ENCODE results near the gene ACTR5. TPM values are rescaled to one million over a fixed set of nuclear protein-coding genes. Genes with fewer than 3 reads are reported as not detected.
A peak's percentile ranks its signal among the peaks of the same experiment; 100 is the strongest.

The ACTR5 gene
- total RNA-seq, 1 experiment from 2014 or later: 14.1 TPM

GRCh38 chr20:38700141-38700540 lies 48.1 kb upstream of the ACTR5 start:
- no peak overlapping the region for H3K23ac ChIP-seq (ENCODE audit: insufficient read length, low read depth, low read length)
- no peak overlapping the region for H2AFZ ChIP-seq (ENCODE audit: low read length)
- no peak overlapping the region for H3T11ph ChIP-seq (ENCODE audit: low read length)
- H3K56ac ChIP-seq (ENCODE audit: insufficient read length, low read depth, low read length): no peak overlapping the region
- no peak overlapping the region for H2BK5ac ChIP-seq (ENCODE audit: insufficient read length, low read length)
- peak; percentile 52 for DNase-seq
- H2BK15ac ChIP-seq (ENCODE audit: low read depth, low read length): no peak overlapping the region
- H3K9ac ChIP-seq (ENCODE audit: extremely low read depth, insufficient read length, low read length): no peak overlapping the region
- no peaks in the 10 kb centered on the region for H3K23me2 ChIP-seq (ENCODE audit: insufficient read length, low read depth, low read length, poor library complexity, severe bottlenecking)
- no peak overlapping the region for H3K14ac ChIP-seq (ENCODE audit: insufficient read depth, low read length)
- H3K9me3 Mint-ChIP-seq: no peaks in the 10 kb centered on the region
- WGBS (ENCODE audit: extremely low coverage, insufficient read length, low lambda C conversion rate): no CpG with 5 or more reads among the region's 4 CpGs
- no peak overlapping the region for H3K4me3 Mint-ChIP-seq
- no peaks in the 10 kb centered on the region for H3K9me3 ChIP-seq (ENCODE audit: control insufficient read depth, low read depth, low read length)
- H3K36me3 Mint-ChIP-seq (ENCODE audit: insufficient read depth in 1 of 3, low read depth in 3 of 3): no peaks in the 10 kb centered on the region
- peaks cover 53% of the 10 kb centered on the region for H3K27me3 Mint-ChIP-seq (ENCODE audit: low read depth)
- peaks cover 4 to 7% of the 10 kb centered on the region in 2 experiments; a peak in 3 of 4 replicates for H3K4me1 Mint-ChIP-seq
- H2BK20ac ChIP-seq (ENCODE audit: low read depth, low read length, poor library complexity, severe bottlenecking): no peak overlapping the region
- no peak overlapping the region for H4K8ac ChIP-seq (replicated peaks; ENCODE audit: insufficient read length, low read depth, low read length)
- H3K4me2 ChIP-seq (ENCODE audit: insufficient read depth, insufficient read length, low read length): no peak overlapping the region
- no peak overlapping the region for H3K4ac ChIP-seq (ENCODE audit: low read depth, low read length)
- peak overlapping the region; percentile 22 for H4K91ac ChIP-seq (ENCODE audit: insufficient read length, low read depth, low read length)
- H3K27me3 ChIP-seq (ENCODE audit: insufficient read depth, low read length): no peaks in the 10 kb centered on the region
- no peak overlapping the region for H2BK120ac ChIP-seq (ENCODE audit: low read depth, low read length, poor library complexity, severe bottlenecking)
- no peaks in the 10 kb centered on the region; the same call in 1 of the 2 replicates for H3K4me1 ChIP-seq (ENCODE audit: insufficient read depth, low read length)
- no peaks in the 10 kb centered on the region for H3K79me1 ChIP-seq (ENCODE audit: insufficient read depth, low read depth, low read length, poor library complexity, severe bottlenecking)
- H3K18ac ChIP-seq (ENCODE audit: insufficient read length, low read depth, low read length): no peak overlapping the region
- H2AK5ac ChIP-seq (ENCODE audit: insufficient read length, low read length): no peak overlapping the region
- no peak overlapping the region for H2BK12ac ChIP-seq (ENCODE audit: insufficient read length, low read depth, low read length)
- H3K27ac ChIP-seq (ENCODE audit: insufficient read length, low read depth, low read length): no peak overlapping the region
- H4K5ac ChIP-seq (ENCODE audit: insufficient read length, low read depth, low read length): no peak overlapping the region
- H4K20me1 ChIP-seq (ENCODE audit: control insufficient read depth, insufficient read depth, insufficient read length): no peaks in the 10 kb centered on the region
- H3K79me2 ChIP-seq (ENCODE audit: insufficient read depth, low read length): no peaks in the 10 kb centered on the region
- TF ChIP-seq CTCF (conservative IDR thresholded peaks at IDR 0.05): no peak
- H3K27ac Mint-ChIP-seq: no peak overlapping the region

Measured in H9 (cell line).